Fibroblast of skin of right biceps (primary cell): ENCODE measurements around the gene ACYP2.
A peak's percentile ranks its signal among the peaks of the same experiment; 100 is the strongest.
"Not testable (repeated sequence)": the region's sequence is repeated elsewhere in the genome, so short reads cannot be mapped to it uniquely, and the experiment has no call there.

Source experiments
- DNase-seq: peaks from one replicate; pipeline ENCODE4 v3.0.0-alpha.2; 2013

The ACYP2 gene

GRCh38 chr2:54274781-54275242 lies 159.4 kb downstream of the ACYP2 start:
- peak; percentile 85 for DNase-seq

- peak; percentile 25 for DNase-seq
These were observed 160.1 kb downstream of the ACYP2 start for GRCh38 chr2:54275541-54275940.

- no peak for DNase-seq
These were observed 164.0 kb downstream of the ACYP2 start for GRCh38 chr2:54279385-54279784.

GRCh38 chr2:54284826-54285225 lies 169.4 kb downstream of the ACYP2 start:
- no peak for DNase-seq

- DNase-seq = no peak
These were observed 170.0 kb downstream of the ACYP2 start for GRCh38 chr2:54285451-54285850.

- no peak for DNase-seq
These were observed 172.1 kb downstream of the ACYP2 start for GRCh38 chr2:54287532-54287931.

- DNase-seq = no peak
These were observed 174.5 kb downstream of the ACYP2 start for GRCh38 chr2:54289917-54290316.

- no peak for DNase-seq
These were observed 175.1 kb downstream of the ACYP2 start for GRCh38 chr2:54290356-54291025.

- DNase-seq = not testable (repeated sequence)
These were observed 179.2 kb downstream of the ACYP2 start for GRCh38 chr2:54294665-54295064.

- DNase-seq = no peak
These were observed 180.5 kb downstream of the ACYP2 start for GRCh38 chr2:54295911-54296310.

- no peak for DNase-seq
These were observed 183.1 kb downstream of the ACYP2 start for GRCh38 chr2:54298514-54298913.

- DNase-seq = no peak
These were observed 188.2 kb downstream of the ACYP2 start for GRCh38 chr2:54303631-54304030.

- DNase-seq = peak; percentile 75
These were observed 191.1 kb downstream of the ACYP2 start for GRCh38 chr2:54306556-54306955.

GRCh38 chr2:54308186-54308585 lies 192.8 kb downstream of the ACYP2 start:
- DNase-seq = no peak

GRCh38 chr2:54308782-54309181 lies 193.4 kb downstream of the ACYP2 start:
- no peak for DNase-seq

GRCh38 chr2:54310311-54310710 lies 194.9 kb downstream of the ACYP2 start:
- DNase-seq = peak; percentile 45

GRCh38 chr2:54310961-54311360 lies 195.5 kb downstream of the ACYP2 start:
- DNase-seq = no peak

- no peak for DNase-seq
These were observed 197.7 kb downstream of the ACYP2 start for GRCh38 chr2:54313147-54313546.

- no peak for DNase-seq
These were observed 202.6 kb downstream of the ACYP2 start for GRCh38 chr2:54317973-54318372.

GRCh38 chr2:54318821-54319220 lies 203.4 kb downstream of the ACYP2 start:
- DNase-seq = no peak

- no peak for DNase-seq
These were observed 205.6 kb downstream of the ACYP2 start for GRCh38 chr2:54321047-54321446.

- not testable (repeated sequence) for DNase-seq
These were observed 209.1 kb downstream of the ACYP2 start for GRCh38 chr2:54324517-54324916.

GRCh38 chr2:54325148-54325547 lies 209.7 kb downstream of the ACYP2 start:
- DNase-seq = no peak

GRCh38 chr2:54329482-54330161 lies 214.2 kb downstream of the ACYP2 start:
- DNase-seq = peak; percentile 9
